Kidney (tissue), 14 donors: ENCODE measurements around the gene NAXD. TPM values are rescaled to one million over a fixed set of nuclear protein-coding genes. Genes with fewer than 3 reads are reported as not detected.
A peak's percentile ranks its signal among the peaks of the same experiment; 100 is the strongest.

Source experiments
- DNase-seq, 5 donors: peaks; one replicate each; pipeline ENCODE4 v3.0.0-alpha.2; 2013 to 2020
- FAIRE-seq: peaks from 2 replicates; lab custom pipeline; 2012; peaks lifted over from hg19 to GRCh38; lab: Jason Lieb, UNC
- H3K27ac ChIP-seq, 2 donors: one replicate each; pipeline ENCODE4 v1.7.0; 2013; ENCODE audit warnings: low read depth in 2 of 2, low read length in 2 of 2, inconsistent platforms in 1 of 2
- H3K27me3 ChIP-seq: one replicate; pipeline ENCODE4 v1.7.1; 2013; ENCODE audit warnings: low read length, inconsistent platforms; ENCODE audit not compliant: control insufficient read depth, insufficient read depth
- H3K36me3 ChIP-seq, 3 donors: one replicate each; pipeline versions ENCODE4 v1.7.0 to v1.7.1; 2013; ENCODE audit warnings: low read length in 3 of 3, control low read depth in 1 of 3, inconsistent platforms in 1 of 3; ENCODE audit not compliant: insufficient read depth in 3 of 3, control insufficient read depth in 2 of 3
- H3K4me1 ChIP-seq, 3 donors: one replicate each; pipeline versions ENCODE4 v1.7.0 to v1.7.1; 2013; ENCODE audit warnings: low read length in 3 of 3, inconsistent platforms in 1 of 3, low read depth in 1 of 3; ENCODE audit not compliant: control insufficient read depth in 2 of 3, insufficient read depth in 2 of 3
- H3K4me3 ChIP-seq, 3 donors: one replicate each; pipeline versions ENCODE4 v1.7.0 to v1.8.1; 2013; ENCODE audit warnings: low read length in 3 of 3, control low read depth in 1 of 3, inconsistent platforms in 1 of 3
- H3K9ac ChIP-seq, 3 donors: one replicate each; pipeline versions ENCODE4 v1.7.0 to v1.7.1; 2013; ENCODE audit warnings: low read length in 3 of 3, control low read depth in 1 of 3, inconsistent platforms in 1 of 3
- H3K9me3 ChIP-seq, 3 donors: one replicate each; pipeline versions ENCODE4 v1.7.0 to v1.7.1; 2013; ENCODE audit warnings: low read length in 3 of 3, control low read depth in 1 of 3, inconsistent platforms in 1 of 3; ENCODE audit not compliant: control insufficient read depth in 2 of 3, insufficient read depth in 1 of 3
- CTCF ChIP-seq: IDR thresholded peaks from 3 replicates; pipeline ENCODE4 v1.5.1; 2012; ENCODE audit warnings: mild to moderate bottlenecking, moderate library complexity, borderline replicate concordance; ENCODE audit not compliant: insufficient read depth; ENCODE audit errors: extremely low read depth
- intact Hi-C: fragments of 100-400 bp; cut with DNase I; formaldehyde crosslinking; loops from one replicate; pipeline ENCODE4 v1.11.1; 2022
- polyA plus RNA-seq: library from polyadenylated mRNA; stranded (reverse); fragments of 350-450 nt; fragmentation: Illumina TruSeq; extraction: RNeasy Lipid Tissue Mini Kit (QIAGEN cat#74804); gene quantifications from one replicate; pipeline ENCODE4 v1.2.3, GENCODE V29; 2014; ENCODE audit warnings: low read depth, low replicate concordance; ENCODE audit not compliant: insufficient read depth
- total RNA-seq: library from RNA; stranded (reverse); fragmentation: NEBNext Ultra II Directional; extraction: Animal tissue kit (Norgen Biotek cat#: 25700); gene quantifications from one replicate; pipeline ENCODE4 v1.2.1, GENCODE V29; 2021
- donor health status: control.
- donor health status: control.
- donor health status: control.
- donor health status: control.
- donor health status: control.
- donor health status: DM: yes; HTN: yes; CAD: no.
- donor health status: Normal renal cell carcinoma (clear cell type).

The NAXD gene
- total and polyA plus RNA-seq, 2 donors from 2014 or later, result 37.9 to 52.7 TPM

- no peak overlapping the region for H3K27ac ChIP-seq
- no peak for TF ChIP-seq CTCF
- intact Hi-C loops, result no loop called here
- H3K4me1 ChIP-seq, result peaks cover 0 to 3% (median 0%) of the 10 kb centered on the region in 3 donors
- peaks cover 0 to 8% (median 0%) of the 10 kb centered on the region in 3 donors for H3K36me3 ChIP-seq
- H3K4me3 ChIP-seq, result no peak overlapping the region
- no peak overlapping the region for H3K9ac ChIP-seq
- no peaks in the 10 kb centered on the region for H3K27me3 ChIP-seq
- FAIRE-seq (no peak), DNase-seq (no peak)
- no peaks in the 10 kb centered on the region for H3K9me3 ChIP-seq
These were observed 34.2 kb downstream of the NAXD start for GRCh38 chr13:110649551-110649950.

DNA sequence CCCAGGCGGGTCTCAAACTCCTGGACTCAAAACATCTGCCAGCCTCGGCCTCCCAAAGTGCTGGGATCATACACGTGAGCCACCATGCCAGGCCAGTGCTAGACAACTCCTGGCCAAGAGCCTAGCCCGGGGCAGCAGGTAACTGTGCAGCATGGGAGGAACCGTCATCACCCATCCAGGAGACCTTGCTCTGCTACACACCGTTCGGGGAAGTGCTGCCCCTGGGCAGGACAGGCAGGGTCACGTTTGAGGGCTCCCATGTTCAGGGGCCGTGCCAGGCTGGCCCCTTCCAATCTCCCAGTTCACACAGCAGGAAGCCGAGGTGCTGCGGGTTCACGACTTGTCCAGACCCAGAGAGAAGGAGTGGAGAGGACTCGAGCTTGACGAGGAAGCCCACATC lies 35.1 kb downstream of the NAXD start:
- DNase-seq (peak in 1 of 5 donors; percentile 58), FAIRE-seq (no peak)
- Histone ChIP-seq H3K9me3 (no peaks in the 10 kb centered on the region), H3K27ac (no peak overlapping the region), H3K9ac (no peak overlapping the region), H3K36me3 (peaks cover 0 to 9% (median 0%) of the 10 kb centered on the region in 3 donors), H3K4me1 (no peaks in the 10 kb centered on the region), H3K4me3 (no peak overlapping the region), H3K27me3 (no peaks in the 10 kb centered on the region)
- no peak for TF ChIP-seq CTCF
- intact Hi-C loops, result no loop called here

- no peaks in the 10 kb centered on the region for H3K9me3 ChIP-seq
- DNase-seq (peak in 1 of 5 donors; percentile 38), FAIRE-seq (no peak)
- no peaks in the 10 kb centered on the region for H3K27me3 ChIP-seq
- no peak for TF ChIP-seq CTCF
- H3K4me1 ChIP-seq, result no peaks in the 10 kb centered on the region
- no peak overlapping the region for H3K4me3 ChIP-seq
- peaks cover 0 to 10% (median 0%) of the 10 kb centered on the region in 3 donors for H3K36me3 ChIP-seq
- intact Hi-C loops, result no loop called here
- H3K9ac ChIP-seq, result no peak overlapping the region
- H3K27ac ChIP-seq, result no peak overlapping the region
These were observed 35.9 kb downstream of the NAXD start for GRCh38 chr13:110651271-110651670.

DNA sequence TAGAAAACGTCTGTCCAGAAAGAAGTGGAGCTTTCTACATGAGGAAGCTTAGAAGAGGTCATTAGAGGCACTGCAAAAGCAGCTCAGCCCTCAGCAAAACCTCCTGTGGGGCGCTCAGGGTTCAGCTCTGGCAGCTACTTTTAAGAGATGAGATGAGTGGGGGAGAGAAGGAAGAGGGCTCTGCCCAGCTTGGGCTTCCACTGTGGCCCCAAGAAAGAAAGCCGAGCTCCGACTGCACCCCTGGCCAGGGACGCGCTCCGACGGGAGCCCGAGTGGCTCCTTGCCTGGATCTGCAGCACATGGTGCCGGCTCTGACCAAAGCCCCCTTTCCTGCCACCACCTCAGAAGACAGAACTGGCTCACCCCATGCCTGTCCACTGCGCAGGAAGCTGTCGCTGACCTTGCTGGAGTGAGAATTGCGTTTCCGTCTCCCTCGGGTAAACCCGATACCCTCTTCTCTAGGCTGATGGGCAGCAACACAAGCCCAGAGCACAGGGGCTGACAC lies 36.4 kb downstream of the NAXD start:
- Histone ChIP-seq H3K9me3 (no peaks in the 10 kb centered on the region), H3K4me1 (no peaks in the 10 kb centered on the region), H3K4me3 (no peak overlapping the region), H3K27me3 (no peaks in the 10 kb centered on the region), H3K9ac (no peak overlapping the region), H3K27ac (no peak overlapping the region), H3K36me3 (peaks cover 0 to 10% (median 0%) of the 10 kb centered on the region in 3 donors)
- intact Hi-C loops, result no loop called here
- FAIRE-seq (no peak), DNase-seq (peak in 2 of 5 donors; percentile 8 to 37)
- TF ChIP-seq CTCF, result no peak
